ENCODE results near the gene EBLN1.
"Not testable (repeated sequence)": the region's sequence is repeated elsewhere in the genome, so short reads cannot be mapped to it uniquely, and the experiment has no call there.

The EBLN1 gene

DNA sequence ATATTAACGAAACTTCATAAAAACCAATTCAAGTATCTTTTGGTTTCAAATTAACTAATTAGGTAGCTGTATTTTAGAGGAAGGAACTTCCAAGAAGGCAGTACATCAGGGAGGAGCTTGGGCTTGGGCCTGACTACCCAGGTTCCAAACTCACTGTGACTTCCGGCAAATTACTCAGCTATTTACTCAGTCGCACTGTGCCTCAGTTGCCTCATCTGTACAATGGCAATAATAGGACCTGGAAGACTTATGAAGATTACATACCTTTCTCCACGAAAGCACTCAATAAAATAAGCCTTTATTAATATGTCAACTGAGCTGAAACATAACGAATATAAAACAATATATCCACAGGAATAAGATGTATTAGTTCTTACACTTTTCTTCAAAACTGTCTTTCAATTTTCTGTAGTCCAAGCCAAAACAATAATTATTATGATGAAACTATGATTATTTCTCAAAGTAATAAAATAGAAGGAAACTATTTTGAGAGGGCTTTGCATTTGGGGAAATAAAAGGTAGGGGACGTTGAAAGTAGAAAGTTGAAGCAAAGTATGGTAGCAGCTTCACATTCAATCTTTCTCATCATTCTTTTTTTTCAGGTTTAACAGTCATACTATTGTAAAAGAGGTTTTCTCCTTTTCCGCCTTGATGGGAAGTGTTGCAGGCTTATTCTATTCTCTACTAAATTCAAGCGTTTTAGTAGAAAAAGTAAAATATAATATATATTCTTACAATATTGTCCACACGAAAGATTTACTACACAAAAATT is 10.5 kb upstream of the EBLN1 start:
- peak in 1 of 2 experiments; percentile 25 for DNase-seq

DNA sequence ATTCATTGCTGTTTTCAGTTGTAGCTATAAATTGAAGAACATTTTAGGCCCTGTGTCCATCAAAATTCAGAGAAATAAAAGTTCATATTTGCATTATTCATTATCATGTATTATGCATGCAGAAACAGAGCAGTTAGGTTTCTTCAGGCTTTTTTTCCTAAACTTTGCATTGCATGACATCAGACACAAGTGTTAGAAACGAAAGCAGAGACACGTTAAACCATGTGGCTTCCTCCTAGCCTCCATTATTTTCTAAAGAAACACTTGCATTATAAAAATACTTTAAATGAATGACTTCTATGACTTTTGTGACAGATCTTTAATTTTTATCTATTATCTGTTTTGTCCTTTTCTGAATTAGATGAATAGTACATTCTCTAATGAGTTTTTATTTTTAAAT is 8.8 kb upstream of the EBLN1 start:
- no peak for DNase-seq

DNA sequence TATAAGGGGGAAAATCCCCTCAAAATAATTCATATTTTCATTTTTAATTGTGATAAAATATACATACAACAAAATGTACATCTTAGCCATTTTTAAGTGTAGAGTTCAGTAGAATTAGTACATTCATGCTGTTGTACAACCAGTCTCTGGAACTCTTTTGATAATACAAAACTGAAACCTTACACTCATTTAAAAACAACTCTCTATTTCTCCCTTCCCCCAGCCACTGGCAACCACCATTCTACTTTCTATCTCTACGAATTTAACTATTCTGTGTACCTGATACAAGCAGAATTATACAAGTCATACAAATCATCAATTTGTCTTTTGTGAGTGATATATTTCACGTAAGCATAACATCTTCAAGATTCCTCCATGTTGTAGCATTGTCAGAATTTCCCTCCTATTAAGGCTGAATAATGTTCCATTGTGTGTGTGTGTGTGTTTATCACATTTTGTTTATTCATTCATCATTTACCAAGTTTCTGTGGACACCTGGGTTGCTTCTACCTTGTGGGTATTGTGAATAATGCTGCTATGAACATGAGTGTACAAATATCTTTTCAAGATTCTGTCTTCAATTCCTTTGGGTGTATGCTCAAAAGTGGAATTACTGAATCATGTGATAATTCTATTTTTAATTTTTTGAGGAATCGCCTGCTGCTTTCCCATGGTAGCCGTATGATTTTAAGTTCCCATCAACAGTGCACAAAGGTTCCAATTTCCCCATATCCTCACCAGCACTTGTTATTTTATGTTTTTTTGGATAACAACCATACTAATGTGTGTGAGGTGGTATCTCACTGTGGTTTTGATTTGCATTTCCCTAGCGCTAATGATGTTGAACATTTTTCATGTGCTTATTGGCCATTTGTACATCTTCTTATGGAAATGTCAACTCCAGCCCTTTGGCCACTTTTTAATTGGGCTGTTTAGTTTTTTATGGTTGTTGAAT is 4.7 kb upstream of the EBLN1 start:
- no peak for DNase-seq

DNA sequence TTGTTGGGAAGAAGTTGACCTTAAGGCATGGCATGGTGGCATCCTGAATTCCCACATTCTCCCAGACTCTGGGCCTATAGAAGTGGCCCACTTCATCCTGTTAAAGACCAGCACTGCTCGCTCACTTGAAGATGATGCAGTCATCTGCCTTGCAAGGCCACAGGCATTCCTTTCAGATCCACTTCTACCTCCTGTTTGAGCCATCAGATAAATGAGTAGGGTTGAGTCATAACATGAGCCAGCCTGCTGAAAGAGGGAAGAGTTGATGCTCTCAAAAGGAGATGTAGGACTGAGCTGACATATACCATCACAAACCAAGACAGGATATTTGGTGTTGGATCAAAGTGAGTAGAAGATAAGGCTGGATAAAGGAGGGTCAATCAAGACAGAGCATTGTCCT is 1.5 kb upstream of the EBLN1 start:
- DNase-seq: no peak

DNA sequence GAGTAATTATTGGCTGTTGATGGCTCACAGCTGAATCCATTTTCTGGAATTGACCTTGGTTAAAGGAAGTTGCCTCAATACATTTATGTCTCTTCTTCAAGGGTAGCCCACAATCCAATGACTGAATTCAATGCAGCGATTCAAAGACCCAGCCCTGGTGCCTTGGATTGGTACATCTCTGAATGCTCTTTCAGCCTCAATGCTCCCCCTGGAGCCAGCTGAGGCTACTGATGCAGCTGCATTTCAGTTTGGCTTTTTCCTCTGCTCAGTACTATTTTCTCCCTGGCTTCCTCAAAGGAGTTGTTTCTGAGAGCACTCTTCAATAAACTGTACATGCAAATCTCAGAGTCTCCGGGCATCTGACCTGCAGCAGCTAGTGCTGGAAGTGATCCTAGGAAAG is 633 bp upstream of the EBLN1 start:
- DNase-seq: peak; percentile 25 to 48

DNA sequence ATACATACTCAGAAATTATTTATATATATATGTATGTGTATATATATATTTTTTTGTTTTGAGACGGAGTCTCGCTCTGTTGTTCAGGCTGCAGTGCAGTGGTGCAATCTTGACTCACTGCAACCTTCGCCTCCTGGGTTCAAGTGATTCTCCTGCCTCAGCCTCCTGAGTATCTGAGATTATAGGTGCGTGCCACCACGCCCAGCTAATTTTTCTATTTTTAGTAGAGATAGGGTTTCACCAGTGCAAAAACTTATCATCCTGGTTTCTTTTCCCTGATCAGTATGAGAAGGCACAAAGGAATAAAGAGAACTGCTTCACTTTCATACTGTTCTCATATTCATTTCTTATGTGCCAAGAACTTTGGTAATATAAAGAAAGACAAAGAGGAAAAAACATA is 731 bp downstream of the EBLN1 start:
- not testable (repeated sequence) for DNase-seq

DNA sequence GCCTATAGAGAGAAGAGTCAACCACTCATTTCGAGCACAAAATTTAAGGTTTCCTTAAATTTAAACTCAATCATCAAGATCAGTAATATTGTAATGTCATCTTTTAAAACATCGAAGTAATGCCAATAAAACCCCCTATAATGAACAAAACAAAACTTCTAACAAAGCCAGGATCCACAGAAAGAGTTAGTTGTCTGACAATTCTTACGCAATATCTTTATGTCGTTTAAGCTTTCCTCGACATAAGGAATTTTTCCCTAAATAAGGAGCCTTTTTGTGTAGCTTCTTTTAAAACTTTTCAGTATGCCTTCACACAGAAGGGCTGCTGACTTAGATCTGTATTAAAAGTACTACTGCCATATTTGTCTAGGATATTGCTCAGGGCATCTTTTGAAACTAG is 7.5 kb downstream of the EBLN1 start:
- DNase-seq: no peak

DNA sequence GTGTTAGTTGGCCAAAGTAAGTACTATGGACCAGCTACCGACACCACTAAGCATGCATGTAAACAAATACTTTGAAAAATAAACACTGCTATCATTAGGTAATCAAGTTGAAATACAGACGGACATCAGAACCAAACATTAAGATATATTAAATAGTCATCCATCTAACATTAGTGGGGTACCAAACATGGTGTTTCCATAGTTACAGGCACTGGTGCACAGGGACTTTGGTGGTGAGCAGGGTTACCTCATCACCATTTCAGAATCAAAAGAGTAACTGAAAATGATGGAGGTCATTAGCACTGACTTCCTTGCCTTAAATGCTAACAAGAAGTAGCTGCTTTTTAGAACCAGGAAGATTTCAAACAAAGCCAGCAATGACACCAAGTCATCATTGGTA is 23.9 kb downstream of the EBLN1 start:
- no peak for DNase-seq

DNA sequence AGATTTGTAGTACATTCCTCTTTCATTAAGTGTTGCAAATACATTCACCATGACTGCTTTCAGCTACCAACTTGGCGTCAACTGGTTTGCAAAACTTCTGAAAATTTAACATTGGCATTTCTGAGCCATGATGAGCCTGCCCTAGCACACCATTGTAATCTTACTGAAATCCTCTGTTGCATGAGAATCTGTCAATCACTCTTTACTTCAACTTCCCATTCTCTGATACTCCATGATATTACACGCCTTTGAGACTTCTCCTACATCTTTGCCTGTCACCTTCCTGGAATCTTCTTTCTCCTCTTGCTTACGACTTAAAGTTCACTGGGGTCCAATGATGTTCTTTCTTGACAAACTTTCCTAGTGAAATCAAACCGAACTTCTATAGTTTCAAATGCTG is 32.2 kb downstream of the EBLN1 start:
- no peak for DNase-seq

DNA sequence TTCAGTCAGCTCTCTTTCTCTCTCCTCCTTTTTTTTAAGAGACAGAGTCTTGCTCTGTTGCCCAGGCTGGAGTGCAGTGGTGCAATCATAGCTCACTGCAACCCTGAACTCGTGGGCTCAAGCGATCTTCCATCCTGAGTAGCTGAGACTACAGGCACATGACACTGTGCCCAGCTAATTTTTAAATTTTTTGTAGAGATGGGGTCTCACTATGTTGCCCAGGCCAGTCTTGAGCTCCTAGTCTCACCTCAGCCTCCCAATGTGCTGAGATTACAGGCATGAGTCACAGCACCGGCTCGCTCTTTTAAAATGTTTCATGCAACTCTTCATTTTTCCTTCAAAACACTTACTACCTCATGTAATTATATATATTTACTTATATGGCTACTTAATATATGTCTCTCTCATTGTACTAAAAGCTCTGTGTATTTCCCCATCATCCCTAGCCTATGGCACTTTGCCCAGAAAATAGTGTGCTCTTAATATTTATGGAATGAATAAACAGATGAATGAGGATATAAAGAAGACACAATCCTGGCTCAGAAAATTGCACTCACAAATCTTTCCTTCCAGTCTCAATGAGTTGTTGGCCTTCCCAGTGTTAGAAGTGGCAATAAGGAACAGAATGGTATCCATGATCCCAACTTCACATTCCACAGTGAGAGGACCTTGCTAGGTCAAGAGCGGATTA is 33.9 kb downstream of the EBLN1 start:
- no peak for DNase-seq

DNA sequence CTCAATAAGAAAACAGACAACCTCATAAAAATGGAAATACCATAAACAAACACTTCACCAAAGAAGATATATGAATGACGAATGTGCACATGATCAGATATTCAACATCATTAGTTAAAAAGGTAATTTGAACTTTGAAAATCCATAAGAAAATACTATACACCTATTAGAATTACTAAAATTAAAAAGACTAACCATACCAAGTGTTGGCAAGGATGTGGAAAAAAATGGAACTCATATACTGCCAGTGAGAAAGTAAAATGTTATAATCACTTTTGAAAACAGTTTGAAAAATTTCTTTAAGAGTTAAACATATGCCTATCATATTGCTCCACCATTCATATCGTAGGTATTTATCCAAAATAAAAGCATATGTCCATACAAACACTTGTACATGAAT is 37.1 kb downstream of the EBLN1 start:
- no peak for DNase-seq

DNA sequence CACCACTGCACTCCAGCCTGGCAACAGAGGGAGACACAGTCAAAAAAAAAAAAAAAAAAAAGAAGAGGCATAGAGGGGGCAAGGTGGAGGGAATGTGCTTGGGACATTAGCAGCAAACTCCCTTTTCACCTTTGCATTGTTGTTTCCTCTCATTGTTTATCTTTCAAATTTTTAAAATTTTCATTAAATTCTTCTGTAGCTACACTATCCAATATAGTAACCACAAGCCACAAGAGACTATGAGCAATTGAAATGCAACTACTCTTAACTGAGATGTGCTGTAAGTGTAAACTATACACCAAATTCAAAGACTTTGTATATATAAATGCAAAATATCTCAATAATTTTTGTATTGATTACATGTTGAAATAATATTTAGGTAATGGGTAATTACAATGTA is 43.4 kb downstream of the EBLN1 start:
- no peak for DNase-seq

DNA sequence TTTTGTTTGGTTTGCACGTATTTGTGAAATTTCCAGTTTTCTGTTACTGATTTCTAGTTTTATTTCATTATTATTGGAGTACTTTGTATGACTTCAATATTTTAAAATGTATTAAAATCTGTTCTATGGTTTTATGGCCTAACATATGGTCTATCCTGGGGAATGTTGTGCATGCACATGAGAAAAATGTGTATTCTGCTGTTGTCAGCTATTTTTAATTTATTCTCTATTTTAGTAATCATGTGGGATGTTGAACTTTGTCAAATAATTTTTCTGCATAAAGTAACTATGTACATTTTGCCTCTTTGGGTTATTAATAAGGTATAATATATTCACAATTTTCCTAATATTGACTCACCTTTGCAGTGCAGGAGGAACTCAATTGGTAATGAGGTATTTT is 46.7 kb downstream of the EBLN1 start:
- DNase-seq: no peak

DNA sequence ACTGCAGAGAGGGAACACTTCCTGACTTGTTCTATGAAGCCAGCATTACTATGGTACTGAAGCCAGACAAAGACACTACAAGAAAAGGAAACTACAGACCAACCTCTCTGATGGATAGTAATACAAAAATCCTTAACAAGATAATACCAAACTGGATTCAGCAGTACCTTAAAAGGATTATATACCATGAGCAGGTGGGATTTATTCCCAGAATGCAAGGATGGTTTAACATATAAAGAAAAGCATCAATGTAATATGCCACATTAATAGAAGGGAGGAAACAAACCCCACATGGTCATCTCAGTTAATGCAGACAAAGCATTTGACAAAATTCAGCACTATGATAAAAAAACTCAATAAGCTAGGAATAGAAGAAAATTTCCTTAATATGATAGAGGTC is 47.2 kb downstream of the EBLN1 start:
- DNase-seq: no peak

DNA sequence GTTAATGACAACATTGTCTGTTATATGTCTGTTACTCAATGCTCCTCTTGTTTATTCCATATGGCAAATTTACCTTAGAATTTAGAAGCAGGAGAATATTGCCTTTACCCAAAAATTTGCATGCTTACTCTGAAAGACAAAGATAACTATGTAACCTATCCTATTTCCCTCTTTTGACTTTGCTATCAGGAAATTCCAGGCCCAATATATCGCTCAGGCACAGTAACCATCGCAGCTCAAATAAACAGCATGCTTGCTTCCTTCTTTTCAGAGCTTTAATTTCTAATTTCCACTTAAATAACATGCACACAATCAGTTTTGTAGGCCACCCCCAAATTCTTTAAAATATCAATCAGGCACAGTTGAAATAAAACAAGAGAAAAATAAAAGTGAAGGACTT is 57.8 kb downstream of the EBLN1 start:
- no peak for DNase-seq

DNA sequence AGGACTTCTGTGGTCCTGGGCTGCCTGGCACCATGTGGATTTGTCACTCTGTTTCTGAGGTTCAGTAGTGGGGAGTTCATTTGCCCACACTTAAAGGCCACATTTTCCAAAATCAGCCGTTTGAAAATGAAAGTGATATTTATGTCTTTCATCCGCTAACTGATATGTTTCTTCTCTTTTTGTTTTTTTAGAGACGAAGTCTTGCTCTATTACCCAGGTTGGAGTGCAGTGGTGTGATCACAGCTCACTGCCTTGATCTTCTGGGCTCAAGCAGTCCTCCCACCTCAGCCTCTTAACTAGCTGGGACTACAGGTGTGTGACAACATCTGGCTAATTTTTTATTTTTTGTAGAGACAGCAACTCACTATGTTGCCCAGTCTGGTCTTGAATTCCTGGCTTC is 58.6 kb downstream of the EBLN1 start:
- DNase-seq: no peak
